Large intestine (tissue), 12 donors: Measurements from ENCODE around the gene CLEC16A. TPM values are rescaled to one million over a fixed set of nuclear protein-coding genes. Genes with fewer than 3 reads are reported as not detected.

ENCODE experiments used
- DNase-seq, 2 donors: peaks; one replicate each; pipeline versions ENCODE4 v3.0.0 to v3.0.0-alpha.2; 2013
- H3K27ac ChIP-seq: one replicate; pipeline ENCODE4 v1.5.1; 2013; ENCODE audit warnings: low read length
- H3K27me3 ChIP-seq: 2 replicates; pipeline ENCODE4 v1.6.1; 2013; ENCODE audit warnings: low read length; ENCODE audit not compliant: control insufficient read depth, insufficient read depth
- H3K36me3 ChIP-seq: 2 replicates; pipeline ENCODE4 v1.6.1; 2013; ENCODE audit warnings: low read length; ENCODE audit not compliant: control insufficient read depth, insufficient read depth
- H3K4me1 ChIP-seq: one replicate; pipeline ENCODE4 v1.6.1; 2013; ENCODE audit warnings: low read length; ENCODE audit not compliant: control insufficient read depth, insufficient read depth
- H3K4me3 ChIP-seq: one replicate; pipeline ENCODE4 v1.5.1; 2013; ENCODE audit warnings: low read length
- H3K9me3 ChIP-seq: one replicate; pipeline ENCODE4 v1.6.1; 2013; ENCODE audit warnings: mild to moderate bottlenecking, low read depth, low read length, moderate library complexity; ENCODE audit not compliant: control insufficient read depth
- WGBS: methylation state at CpG from one replicate; pipeline ENCODE4 v1.1.5; 2013; ENCODE audit warnings: low lambda C conversion rate; ENCODE audit not compliant: insufficient coverage; 5-methylcytosine and 5-hydroxymethylcytosine counted together
- long read RNA-seq, 11 donors: transcript quantifications; one replicate each; lab custom pipeline, GENCODE V29; 2026
- polyA plus RNA-seq: library from polyadenylated mRNA; unstranded; fragments of 120-200 nt; gene quantifications from one replicate; pipeline ENCODE4 v1.2.1, GENCODE V29; 2013

CLEC16A gene, protein sequence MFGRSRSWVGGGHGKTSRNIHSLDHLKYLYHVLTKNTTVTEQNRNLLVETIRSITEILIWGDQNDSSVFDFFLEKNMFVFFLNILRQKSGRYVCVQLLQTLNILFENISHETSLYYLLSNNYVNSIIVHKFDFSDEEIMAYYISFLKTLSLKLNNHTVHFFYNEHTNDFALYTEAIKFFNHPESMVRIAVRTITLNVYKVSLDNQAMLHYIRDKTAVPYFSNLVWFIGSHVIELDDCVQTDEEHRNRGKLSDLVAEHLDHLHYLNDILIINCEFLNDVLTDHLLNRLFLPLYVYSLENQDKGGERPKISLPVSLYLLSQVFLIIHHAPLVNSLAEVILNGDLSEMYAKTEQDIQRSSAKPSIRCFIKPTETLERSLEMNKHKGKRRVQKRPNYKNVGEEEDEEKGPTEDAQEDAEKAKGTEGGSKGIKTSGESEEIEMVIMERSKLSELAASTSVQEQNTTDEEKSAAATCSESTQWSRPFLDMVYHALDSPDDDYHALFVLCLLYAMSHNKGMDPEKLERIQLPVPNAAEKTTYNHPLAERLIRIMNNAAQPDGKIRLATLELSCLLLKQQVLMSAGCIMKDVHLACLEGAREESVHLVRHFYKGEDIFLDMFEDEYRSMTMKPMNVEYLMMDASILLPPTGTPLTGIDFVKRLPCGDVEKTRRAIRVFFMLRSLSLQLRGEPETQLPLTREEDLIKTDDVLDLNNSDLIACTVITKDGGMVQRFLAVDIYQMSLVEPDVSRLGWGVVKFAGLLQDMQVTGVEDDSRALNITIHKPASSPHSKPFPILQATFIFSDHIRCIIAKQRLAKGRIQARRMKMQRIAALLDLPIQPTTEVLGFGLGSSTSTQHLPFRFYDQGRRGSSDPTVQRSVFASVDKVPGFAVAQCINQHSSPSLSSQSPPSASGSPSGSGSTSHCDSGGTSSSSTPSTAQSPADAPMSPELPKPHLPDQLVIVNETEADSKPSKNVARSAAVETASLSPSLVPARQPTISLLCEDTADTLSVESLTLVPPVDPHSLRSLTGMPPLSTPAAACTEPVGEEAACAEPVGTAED
- 13.2 TPM for polyA plus RNA-seq
- long read RNA-seq, donor 1 = 0 reads
- long read RNA-seq, donor 2 = 0 reads
- long read RNA-seq, donor 3 = 0 reads
- long read RNA-seq, donor 4 = 0 reads
- long read RNA-seq, donor 5 = 0 reads
- long read RNA-seq, donor 6, partial matches to known transcripts = 0 of 1 reads
- long read RNA-seq, donor 6, other reads (novel, unspliced or antisense) = 0 of 1 reads
- long read RNA-seq, donor 7 = 0 reads
- long read RNA-seq, donor 8 = 0 reads
- long read RNA-seq, donor 9 = 0 reads
- long read RNA-seq, donor 10 = 0 reads
- long read RNA-seq, donor 11, partial matches to known transcripts = 0 of 1 reads
- long read RNA-seq, donor 11, other reads (novel, unspliced or antisense) = 0 of 1 reads

DNA sequence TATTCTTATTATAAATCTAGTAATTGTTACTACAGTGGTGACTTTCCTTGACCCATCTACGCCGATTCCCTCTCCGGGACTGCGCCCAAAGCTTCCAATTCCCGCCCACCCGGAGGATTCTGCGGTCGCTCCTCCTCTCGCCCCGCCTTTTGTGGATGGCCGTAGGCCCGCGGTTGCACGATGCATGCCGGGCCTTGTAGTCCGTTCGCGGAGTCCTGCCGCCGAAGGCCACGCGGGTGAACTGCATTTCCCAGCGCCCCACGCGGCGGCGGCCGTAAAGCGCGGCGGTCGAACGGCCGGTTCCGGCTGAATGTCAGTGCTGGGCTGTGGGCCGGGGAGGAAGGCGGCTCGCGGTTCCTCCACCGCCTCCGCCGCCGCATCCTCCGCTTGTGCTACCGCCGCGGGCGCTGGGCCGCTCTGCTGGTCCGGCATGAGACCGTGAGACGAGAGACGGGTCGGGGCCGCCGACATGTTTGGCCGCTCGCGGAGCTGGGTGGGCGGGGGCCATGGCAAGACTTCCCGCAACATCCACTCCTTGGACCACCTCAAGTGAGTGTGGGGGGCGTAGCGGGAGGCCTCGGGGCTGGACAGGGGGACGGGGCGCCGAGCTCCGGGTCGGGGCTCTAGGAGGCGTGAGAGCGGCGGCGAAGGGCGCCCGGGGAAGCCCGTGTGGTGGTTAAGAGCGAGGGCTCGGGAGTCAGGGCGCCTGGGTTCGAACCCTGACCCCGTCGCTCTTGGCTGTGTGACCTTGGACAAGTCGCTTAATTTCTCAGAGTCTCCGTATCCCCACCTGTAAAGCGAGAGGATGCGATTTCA lies at the start of gene CLEC16A:
Gene CLEC16A, plus strand, starts transcription at position 316 of the 816 bp plus-strand sequence. Its CDS starts 154 bp downstream, at position 470.
- no peaks in the 10 kb centered on the region for H3K9me3 ChIP-seq
- peak within 1 kb of the TSS; percentile 88 for H3K4me3 ChIP-seq
- peaks cover 25% of the 10 kb centered on the region for H3K4me1 ChIP-seq
- no peak within 1 kb of the TSS for H3K27ac ChIP-seq
- DNase-seq = peak; percentile 95 to 97
- WGBS = no CpG with 5 or more reads among the region's 86 CpGs
- H3K27me3 ChIP-seq = no peaks in the 10 kb centered on the region
- no peaks in the 10 kb centered on the region for H3K36me3 ChIP-seq

DNA sequence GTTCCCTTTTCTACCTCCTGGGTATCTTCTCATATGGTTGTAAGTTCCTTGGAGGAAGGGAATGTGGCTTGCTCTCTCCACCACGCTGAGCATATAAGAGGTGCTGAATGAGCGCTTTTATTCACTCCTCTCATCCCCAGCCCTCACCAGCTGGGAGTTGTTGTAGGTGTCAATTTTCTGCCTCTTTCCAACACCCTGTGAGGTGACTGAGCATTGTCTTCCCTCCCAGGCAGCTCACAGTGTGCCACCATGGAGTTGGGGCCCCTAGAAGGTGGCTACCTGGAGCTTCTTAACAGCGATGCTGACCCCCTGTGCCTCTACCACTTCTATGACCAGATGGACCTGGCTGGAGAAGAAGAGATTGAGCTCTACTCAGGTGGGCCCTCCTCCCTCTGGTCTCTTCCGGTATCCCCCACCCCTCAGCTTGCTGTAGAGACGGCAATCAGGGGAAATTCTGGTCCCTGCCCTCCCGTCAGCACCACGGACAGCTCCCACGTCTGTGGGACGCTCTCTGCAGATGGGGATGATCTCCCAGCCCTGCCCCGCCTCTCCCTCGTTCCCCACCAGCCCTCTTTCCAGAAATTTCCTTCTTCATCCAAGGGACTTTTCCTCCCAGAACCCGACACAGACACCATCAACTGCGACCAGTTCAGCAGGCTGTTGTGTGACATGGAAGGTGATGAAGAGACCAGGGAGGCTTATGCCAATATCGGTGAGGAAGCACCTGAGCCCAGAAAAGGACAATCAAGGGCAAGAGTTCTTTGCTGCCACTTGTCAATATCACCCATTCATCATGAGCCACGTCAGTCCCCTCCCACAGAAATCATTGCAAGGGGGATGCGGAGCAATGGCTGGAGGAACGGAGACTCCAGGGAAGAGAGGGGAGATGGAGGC lies 49.1 kb upstream of the CLEC16A start:
- H3K27me3 ChIP-seq = no peaks in the 10 kb centered on the region
- no CpG with 5 or more reads among the region's 17 CpGs for WGBS
- H3K9me3 ChIP-seq = no peaks in the 10 kb centered on the region
- H3K27ac ChIP-seq = no peak overlapping the region
- H3K4me3 ChIP-seq = no peak overlapping the region
- no peaks in the 10 kb centered on the region for H3K36me3 ChIP-seq
- DNase-seq = peak in 1 of 2 donors; percentile 34
- no peaks in the 10 kb centered on the region for H3K4me1 ChIP-seq

DNA sequence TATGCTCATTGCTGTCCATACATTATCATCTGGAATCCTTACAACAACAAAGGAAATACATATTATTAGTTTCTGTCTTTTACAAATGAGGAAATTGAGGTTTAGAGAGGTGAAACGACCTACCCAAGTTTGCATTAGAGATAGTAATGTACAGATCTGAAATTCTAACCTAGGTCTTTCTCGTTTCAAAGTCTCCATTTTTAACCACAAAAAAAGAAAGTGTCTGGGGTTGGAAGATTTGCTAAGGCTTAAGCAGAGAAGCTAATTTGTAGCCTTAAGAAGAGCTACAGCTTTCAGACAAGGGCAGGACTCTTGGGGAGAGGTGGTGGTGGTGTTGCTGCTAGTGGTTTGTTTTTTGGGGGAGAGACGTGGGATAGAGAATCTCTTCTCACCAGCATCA lies 48.2 kb upstream of the CLEC16A start:
- H3K36me3 ChIP-seq = no peaks in the 10 kb centered on the region
- no peaks in the 10 kb centered on the region for H3K4me1 ChIP-seq
- no peaks in the 10 kb centered on the region for H3K9me3 ChIP-seq
- DNase-seq = no peak
- no peak overlapping the region for H3K4me3 ChIP-seq
- WGBS = no CpG with 5 or more reads among the region's 3 CpGs
- H3K27me3 ChIP-seq = no peaks in the 10 kb centered on the region
- H3K27ac ChIP-seq = no peak overlapping the region

DNA sequence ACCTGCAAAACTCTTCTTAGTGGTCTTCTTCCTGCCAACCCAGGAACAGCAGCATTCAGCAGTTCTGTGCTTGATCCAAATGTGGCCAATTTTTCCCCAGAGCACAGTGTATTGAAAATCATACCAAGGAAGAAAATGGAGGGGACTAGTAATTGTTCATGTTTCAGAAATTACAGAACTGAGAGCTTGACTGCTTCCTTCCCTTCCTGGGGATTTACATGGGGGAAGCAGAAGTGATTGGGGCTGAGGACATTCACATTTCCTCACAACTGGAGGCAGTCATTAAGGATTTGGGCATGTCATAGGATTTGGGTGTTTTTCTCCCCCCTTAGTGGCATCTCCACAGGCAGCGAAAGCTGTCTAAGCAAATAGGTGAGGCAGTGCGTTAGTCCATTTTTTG lies 47.6 kb upstream of the CLEC16A start:
- no CpG with 5 or more reads among the region's 2 CpGs for WGBS
- H3K27ac ChIP-seq = no peak overlapping the region
- no peak for DNase-seq
- H3K9me3 ChIP-seq = no peaks in the 10 kb centered on the region
- no peaks in the 10 kb centered on the region for H3K27me3 ChIP-seq
- no peak overlapping the region for H3K4me3 ChIP-seq
- no peaks in the 10 kb centered on the region for H3K36me3 ChIP-seq
- H3K4me1 ChIP-seq = no peaks in the 10 kb centered on the region

DNA sequence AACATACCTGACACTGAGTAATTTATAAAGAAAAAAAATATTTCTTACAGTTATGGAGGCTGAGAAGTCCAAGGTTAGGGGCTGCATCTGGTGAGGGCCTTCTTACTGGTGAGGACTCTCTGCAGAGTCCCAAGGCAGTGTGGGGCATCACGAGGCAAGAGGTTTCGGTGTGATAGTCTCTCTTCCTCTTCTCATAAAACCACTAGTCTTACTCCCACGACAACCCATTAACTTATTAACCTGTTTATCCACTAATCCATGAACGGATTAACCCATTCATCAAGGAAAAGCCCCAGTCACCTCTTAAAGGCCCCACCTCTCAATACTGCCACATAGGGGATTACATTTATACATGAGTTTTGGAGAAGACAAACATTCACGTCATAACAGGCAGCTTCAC lies 47.2 kb upstream of the CLEC16A start:
- Histone ChIP-seq H3K9me3 (no peaks in the 10 kb centered on the region), H3K36me3 (no peaks in the 10 kb centered on the region), H3K27ac (no peak overlapping the region), H3K4me1 (no peaks in the 10 kb centered on the region), H3K4me3 (no peak overlapping the region), H3K27me3 (no peaks in the 10 kb centered on the region)
- WGBS = no CpG with 5 or more reads among the region's 5 CpGs
- DNase-seq = no peak

DNA sequence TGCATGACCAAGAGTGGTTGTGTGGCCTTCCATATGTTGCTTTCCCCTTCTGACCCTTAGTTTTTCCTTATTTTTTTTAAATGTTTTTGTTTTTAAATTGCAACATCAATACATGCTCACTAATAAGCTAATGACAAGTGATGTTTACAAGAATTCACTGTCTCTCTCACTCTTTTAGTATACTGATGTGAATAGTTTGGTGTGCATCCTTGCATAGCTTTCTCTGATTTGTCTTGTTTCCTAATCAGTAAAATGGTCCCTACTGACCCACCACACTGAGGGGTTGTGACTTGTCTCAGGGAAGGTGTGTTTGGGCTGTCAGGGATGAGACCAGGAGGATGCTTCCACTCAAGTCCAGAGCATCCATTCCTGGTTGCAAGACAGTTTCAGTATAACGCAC lies 41.4 kb upstream of the CLEC16A start:
- H3K36me3 ChIP-seq = no peaks in the 10 kb centered on the region
- 100% methylated on average over 1 of the region's 1 CpG for WGBS

DNA sequence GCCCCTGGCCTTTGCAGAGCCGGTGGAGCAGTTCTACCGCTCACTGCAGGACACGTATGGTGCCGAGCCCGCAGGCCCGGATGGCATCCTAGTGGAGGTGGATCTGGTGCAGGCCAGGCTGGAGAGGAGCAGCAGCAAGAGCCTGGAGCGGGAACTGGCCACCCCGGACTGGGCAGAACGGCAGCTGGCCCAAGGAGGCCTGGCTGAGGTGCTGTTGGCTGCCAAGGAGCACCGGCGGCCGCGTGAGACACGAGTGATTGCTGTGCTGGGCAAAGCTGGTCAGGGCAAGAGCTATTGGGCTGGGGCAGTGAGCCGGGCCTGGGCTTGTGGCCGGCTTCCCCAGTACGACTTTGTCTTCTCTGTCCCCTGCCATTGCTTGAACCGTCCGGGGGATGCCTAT lies 37.9 kb upstream of the CLEC16A start:
- H3K9me3 ChIP-seq = no peaks in the 10 kb centered on the region
- no peaks in the 10 kb centered on the region for H3K4me1 ChIP-seq
- no peak overlapping the region for H3K27ac ChIP-seq
- no peaks in the 10 kb centered on the region for H3K36me3 ChIP-seq
- H3K4me3 ChIP-seq = no peak overlapping the region
- no CpG with 5 or more reads among the region's 19 CpGs for WGBS
- no peak for DNase-seq
- peaks cover 2% of the 10 kb centered on the region for H3K27me3 ChIP-seq

More for the DNA sequence above, 41.4 kb upstream of the CLEC16A start:
- Histone ChIP-seq H3K27me3 (no peaks in the 10 kb centered on the region), H3K4me3 (no peak overlapping the region), H3K4me1 (no peaks in the 10 kb centered on the region), H3K27ac (no peak overlapping the region), H3K9me3 (no peaks in the 10 kb centered on the region)
- DNase-seq = no peak

DNA sequence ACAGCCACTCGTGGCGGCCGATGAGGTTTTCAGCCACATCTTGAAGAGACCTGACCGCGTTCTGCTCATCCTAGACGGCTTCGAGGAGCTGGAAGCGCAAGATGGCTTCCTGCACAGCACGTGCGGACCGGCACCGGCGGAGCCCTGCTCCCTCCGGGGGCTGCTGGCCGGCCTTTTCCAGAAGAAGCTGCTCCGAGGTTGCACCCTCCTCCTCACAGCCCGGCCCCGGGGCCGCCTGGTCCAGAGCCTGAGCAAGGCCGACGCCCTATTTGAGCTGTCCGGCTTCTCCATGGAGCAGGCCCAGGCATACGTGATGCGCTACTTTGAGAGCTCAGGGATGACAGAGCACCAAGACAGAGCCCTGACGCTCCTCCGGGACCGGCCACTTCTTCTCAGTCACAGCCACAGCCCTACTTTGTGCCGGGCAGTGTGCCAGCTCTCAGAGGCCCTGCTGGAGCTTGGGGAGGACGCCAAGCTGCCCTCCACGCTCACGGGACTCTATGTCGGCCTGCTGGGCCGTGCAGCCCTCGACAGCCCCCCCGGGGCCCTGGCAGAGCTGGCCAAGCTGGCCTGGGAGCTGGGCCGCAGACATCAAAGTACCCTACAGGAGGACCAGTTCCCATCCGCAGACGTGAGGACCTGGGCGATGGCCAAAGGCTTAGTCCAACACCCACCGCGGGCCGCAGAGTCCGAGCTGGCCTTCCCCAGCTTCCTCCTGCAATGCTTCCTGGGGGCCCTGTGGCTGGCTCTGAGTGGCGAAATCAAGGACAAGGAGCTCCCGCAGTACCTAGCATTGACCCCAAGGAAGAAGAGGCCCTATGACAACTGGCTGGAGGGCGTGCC lies 37.2 kb upstream of the CLEC16A start:
- no CpG with 5 or more reads among the region's 46 CpGs for WGBS
- Histone ChIP-seq H3K27me3 (peaks cover 2% of the 10 kb centered on the region), H3K4me3 (no peak overlapping the region), H3K36me3 (no peaks in the 10 kb centered on the region), H3K4me1 (no peaks in the 10 kb centered on the region), H3K9me3 (no peaks in the 10 kb centered on the region), H3K27ac (no peak overlapping the region)
- no peak for DNase-seq
